CD4-positive, CD25-positive, alpha-beta regulatory T cell (primary cell): ENCODE data around the gene DZIP1L. TPM values are rescaled to one million over a fixed set of nuclear protein-coding genes. Genes with fewer than 3 reads are reported as not detected.

ENCODE experiments used
- polyA plus RNA-seq, 4 donors: library from polyadenylated mRNA; unstranded; fragments of 300-500 nt; fragmentation: Illumina TruSeq; gene quantifications; one replicate each; pipeline ENCODE4 v1.2.3, GENCODE V29; 2021
- total RNA-seq: library from RNA; stranded (reverse); gene quantifications from one replicate; pipeline ENCODE4 v1.2.3, GENCODE V29; 2022

DZIP1L gene
- total and polyA plus RNA-seq, 5 donors from 2014 or later = not detected

Other genes with a start within 250 kb of the DZIP1L start
- not detected for gene CLDN18, start 105.4 kb downstream of the DZIP1L start, total RNA-seq
- gene CLDN18, start 105.4 kb downstream of the DZIP1L start, polyA plus RNA-seq = not detected
- gene A4GNT, start 16.8 kb upstream of the DZIP1L start, total RNA-seq = not detected
- gene A4GNT, start 16.8 kb upstream of the DZIP1L start, polyA plus RNA-seq = not detected
- gene DBR1, start 59.3 kb upstream of the DZIP1L start, total RNA-seq = 19.6 TPM
- 10 to 100 TPM; 14.6 to 27.2 (median 18.2) TPM for gene DBR1, start 59.3 kb upstream of the DZIP1L start, polyA plus RNA-seq
- 98.1 TPM for gene ARMC8, start 71.7 kb upstream of the DZIP1L start, total RNA-seq
- gene ARMC8, start 71.7 kb upstream of the DZIP1L start, polyA plus RNA-seq = 10 to 100 TPM; 47.2 to 71.2 (median 53.8) TPM
- gene NME9, start 214.2 kb upstream of the DZIP1L start, total RNA-seq = not detected
- 1 to 10 TPM in 1 of 4 donors, under 1 TPM in 3; 0.33 to 1.3 (median 0.71) TPM for gene NME9, start 214.2 kb upstream of the DZIP1L start, polyA plus RNA-seq
- gene MRAS, start 233.0 kb upstream of the DZIP1L start, total RNA-seq = not detected
- gene MRAS, start 233.0 kb upstream of the DZIP1L start, polyA plus RNA-seq = not detected